Measurements from ENCODE around the gene MTARC2. TPM values are rescaled to one million over a fixed set of nuclear protein-coding genes. Genes with fewer than 3 reads are reported as not detected.

The MTARC2 gene
- total RNA-seq, 1 experiment from 2014 or later, result 16.5 TPM

DNA sequence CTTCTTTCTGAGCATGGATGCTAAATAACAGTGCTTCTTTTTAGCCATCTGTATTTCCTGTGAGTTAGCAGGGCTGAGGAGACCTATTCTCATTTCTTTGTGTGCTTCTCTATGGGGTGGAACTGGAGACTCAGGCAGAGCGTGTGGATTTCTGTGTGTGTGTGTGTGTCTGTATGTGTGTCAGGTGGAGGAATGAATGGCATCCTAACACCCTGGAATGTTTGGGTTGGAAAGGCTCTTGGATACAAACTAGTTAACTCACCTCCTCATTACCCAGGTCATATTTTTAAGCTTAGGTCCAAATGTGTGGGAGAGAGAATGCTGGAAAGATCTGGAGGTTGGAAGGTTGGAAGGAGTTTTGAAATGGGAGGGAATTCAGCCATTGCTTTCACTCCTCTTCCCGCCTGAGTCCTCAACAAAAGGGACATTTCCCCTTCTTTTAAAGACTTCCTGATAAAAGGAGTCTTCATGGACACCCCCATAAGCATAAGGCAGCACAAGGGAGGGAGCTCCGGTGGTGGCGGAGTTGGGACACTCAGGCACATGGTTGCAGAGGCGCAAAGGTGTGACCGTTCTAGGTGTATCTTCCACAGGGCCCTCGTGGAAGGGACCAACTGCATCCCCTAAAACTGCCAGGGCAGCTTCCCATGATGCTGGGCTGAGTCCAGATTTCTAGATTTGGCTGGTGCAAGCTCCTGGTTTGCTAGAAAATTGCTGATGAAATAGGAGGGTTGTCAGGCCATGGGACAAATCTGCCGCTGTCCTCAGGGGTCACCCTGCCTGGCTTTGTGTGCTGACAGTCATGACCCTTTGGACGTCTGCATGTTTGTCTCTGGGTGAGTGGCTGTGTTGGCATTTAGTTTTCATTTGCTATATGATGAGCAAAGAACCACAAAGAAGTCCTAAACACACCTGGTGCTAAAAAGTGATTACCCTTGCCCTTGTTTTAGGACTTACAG is 76.2 kb downstream of the MTARC2 start:
- no peaks in the 10 kb centered on the region for H3K9me3 Mint-ChIP-seq (ENCODE audit: unreplicated experiment)
- H3K36me3 Mint-ChIP-seq (ENCODE audit: insufficient read depth, unreplicated experiment), result peaks cover 4% of the 10 kb centered on the region
- H3K4me3 Mint-ChIP-seq (ENCODE audit: unreplicated experiment), result no peak overlapping the region
- no peak overlapping the region for H3K4me3 ChIP-seq (ENCODE audit: low read depth, low read length)
- no peaks in the 10 kb centered on the region for H3K27me3 ChIP-seq (replicated peaks; ENCODE audit: control insufficient read depth, insufficient read depth, low read length)
- no peak for DNase-seq
- TF ChIP-seq, protein P1, sequence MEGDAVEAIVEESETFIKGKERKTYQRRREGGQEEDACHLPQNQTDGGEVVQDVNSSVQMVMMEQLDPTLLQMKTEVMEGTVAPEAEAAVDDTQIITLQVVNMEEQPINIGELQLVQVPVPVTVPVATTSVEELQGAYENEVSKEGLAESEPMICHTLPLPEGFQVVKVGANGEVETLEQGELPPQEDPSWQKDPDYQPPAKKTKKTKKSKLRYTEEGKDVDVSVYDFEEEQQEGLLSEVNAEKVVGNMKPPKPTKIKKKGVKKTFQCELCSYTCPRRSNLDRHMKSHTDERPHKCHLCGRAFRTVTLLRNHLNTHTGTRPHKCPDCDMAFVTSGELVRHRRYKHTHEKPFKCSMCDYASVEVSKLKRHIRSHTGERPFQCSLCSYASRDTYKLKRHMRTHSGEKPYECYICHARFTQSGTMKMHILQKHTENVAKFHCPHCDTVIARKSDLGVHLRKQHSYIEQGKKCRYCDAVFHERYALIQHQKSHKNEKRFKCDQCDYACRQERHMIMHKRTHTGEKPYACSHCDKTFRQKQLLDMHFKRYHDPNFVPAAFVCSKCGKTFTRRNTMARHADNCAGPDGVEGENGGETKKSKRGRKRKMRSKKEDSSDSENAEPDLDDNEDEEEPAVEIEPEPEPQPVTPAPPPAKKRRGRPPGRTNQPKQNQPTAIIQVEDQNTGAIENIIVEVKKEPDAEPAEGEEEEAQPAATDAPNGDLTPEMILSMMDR (IDR thresholded peaks at IDR 0.05; ENCODE audit: insufficient read depth in 1 of 2, low read depth in 1 of 2, low read length in 1 of 2, severe bottlenecking in 1 of 2, unreplicated experiment in 1 of 2), result no peak
- no peaks in the 10 kb centered on the region for H3K27me3 Mint-ChIP-seq (ENCODE audit: insufficient read depth, unreplicated experiment)
- no peaks in the 10 kb centered on the region for H3K36me3 ChIP-seq (ENCODE audit: control insufficient read depth, insufficient read depth, low read length)
- no peaks in the 10 kb centered on the region for H3K9me3 ChIP-seq
- H3K4me1 ChIP-seq, result no peaks in the 10 kb centered on the region
- H3K27ac Mint-ChIP-seq (ENCODE audit: unreplicated experiment), result no peak overlapping the region
- intact Hi-C loops (cut with micrococcal nuclease; ENCODE audit: unreplicated experiment), result no loop called here
- BruUV-seq (replicated peaks), result no TSS peak
- ChIA-PET POLR2A (no interaction called here), CTCF (no interaction called here)
- peaks cover 5% of the 10 kb centered on the region for H3K4me1 Mint-ChIP-seq (ENCODE audit: low read depth, unreplicated experiment)

DNA sequence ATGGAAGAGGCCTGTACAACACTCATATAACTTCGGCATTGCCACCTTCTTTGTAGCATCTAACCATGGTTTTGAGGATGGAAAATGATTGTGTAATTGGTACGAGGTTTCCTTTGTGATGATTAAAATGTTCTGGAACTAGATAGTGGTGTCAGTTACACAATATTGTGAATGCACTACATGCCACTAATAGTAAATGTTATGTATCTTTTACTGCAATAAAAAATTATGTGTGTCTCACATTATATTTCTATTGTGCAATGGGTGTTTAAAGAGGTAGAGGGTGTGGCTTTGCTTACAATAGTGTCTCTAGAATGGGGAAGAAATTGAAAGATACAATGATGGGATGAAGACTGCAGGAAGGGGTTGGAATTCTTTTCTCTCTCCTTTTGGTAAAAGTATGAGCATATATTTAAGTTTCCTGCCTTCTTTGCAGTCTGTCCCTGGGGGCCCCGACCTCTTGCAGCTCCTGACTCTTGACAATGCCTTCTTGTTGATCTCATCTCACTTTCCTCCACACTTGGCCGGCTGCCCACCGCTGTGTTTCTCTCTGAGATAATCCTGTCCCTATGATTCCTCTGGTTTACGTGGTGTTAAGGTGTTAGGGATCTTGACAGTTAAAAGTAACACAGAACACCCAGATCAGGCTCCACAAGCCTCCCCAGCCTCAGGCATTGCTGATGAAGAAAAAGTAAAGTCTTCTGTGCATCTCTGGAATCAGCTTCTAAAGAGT is 77.9 kb downstream of the MTARC2 start:
- Histone ChIP-seq H3K9me3 (no peaks in the 10 kb centered on the region), H3K36me3 (ENCODE audit: control insufficient read depth, insufficient read depth, low read length) (no peaks in the 10 kb centered on the region), H3K4me1 (no peaks in the 10 kb centered on the region), H3K27me3 (replicated peaks; ENCODE audit: control insufficient read depth, insufficient read depth, low read length) (no peaks in the 10 kb centered on the region), H3K4me3 (ENCODE audit: low read depth, low read length) (no peak overlapping the region)
- Mint-ChIP-seq H3K4me3 (ENCODE audit: unreplicated experiment) (no peak overlapping the region), H3K36me3 (ENCODE audit: insufficient read depth, unreplicated experiment) (peaks cover 4% of the 10 kb centered on the region), H3K27ac (ENCODE audit: unreplicated experiment) (no peak overlapping the region), H3K27me3 (ENCODE audit: insufficient read depth, unreplicated experiment) (no peaks in the 10 kb centered on the region), H3K9me3 (ENCODE audit: unreplicated experiment) (no peaks in the 10 kb centered on the region), H3K4me1 (ENCODE audit: low read depth, unreplicated experiment) (peaks cover 5% of the 10 kb centered on the region)
- CTCF ChIA-PET, result interaction anchor here (0.6 kb wide), 1 partner anchor 23 kb away, joined by 4 read pairs; no protein-coding TSS in a partner anchor
- POLR2A ChIA-PET, result no interaction called here
- BruUV-seq (replicated peaks), result no TSS peak
- TF ChIP-seq, protein P1 (IDR thresholded peaks at IDR 0.05; ENCODE audit: insufficient read depth in 1 of 2, low read depth in 1 of 2, low read length in 1 of 2, severe bottlenecking in 1 of 2, unreplicated experiment in 1 of 2), result no peak
- DNase-seq, result no peak
- intact Hi-C loops (cut with micrococcal nuclease; ENCODE audit: unreplicated experiment), result no loop called here

DNA sequence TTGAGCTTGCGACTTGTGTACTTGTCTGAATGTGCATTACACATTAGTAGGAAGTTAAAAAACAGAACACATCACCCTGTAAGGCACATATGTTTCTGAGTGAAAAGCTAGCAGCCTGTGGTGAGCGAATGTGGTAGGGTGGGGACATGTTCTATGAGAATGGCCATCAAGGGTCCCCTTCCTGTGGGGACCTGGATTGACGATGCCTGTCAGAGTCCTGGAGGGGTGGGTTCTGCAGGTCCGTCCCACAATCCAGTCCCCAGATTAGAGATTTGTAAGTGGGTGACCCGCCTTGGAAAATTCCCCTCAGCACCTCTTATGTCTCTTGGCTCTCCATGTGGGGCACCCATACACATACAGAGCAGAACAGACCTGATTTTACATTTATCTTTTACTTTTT is 78.6 kb downstream of the MTARC2 start:
- Histone ChIP-seq H3K36me3 (ENCODE audit: control insufficient read depth, insufficient read depth, low read length) (no peaks in the 10 kb centered on the region), H3K27me3 (replicated peaks; ENCODE audit: control insufficient read depth, insufficient read depth, low read length) (no peaks in the 10 kb centered on the region), H3K9me3 (no peaks in the 10 kb centered on the region), H3K4me1 (no peaks in the 10 kb centered on the region), H3K4me3 (ENCODE audit: low read depth, low read length) (no peak overlapping the region)
- peaks cover 4% of the 10 kb centered on the region for H3K36me3 Mint-ChIP-seq (ENCODE audit: insufficient read depth, unreplicated experiment)
- no peaks in the 10 kb centered on the region for H3K9me3 Mint-ChIP-seq (ENCODE audit: unreplicated experiment)
- H3K4me3 Mint-ChIP-seq (ENCODE audit: unreplicated experiment), result no peak overlapping the region
- H3K27ac Mint-ChIP-seq (ENCODE audit: unreplicated experiment), result no peak overlapping the region
- H3K4me1 Mint-ChIP-seq (ENCODE audit: low read depth, unreplicated experiment), result peaks cover 5% of the 10 kb centered on the region
- no peaks in the 10 kb centered on the region for H3K27me3 Mint-ChIP-seq (ENCODE audit: insufficient read depth, unreplicated experiment)
- TF ChIP-seq, protein P1 (IDR thresholded peaks at IDR 0.05; ENCODE audit: insufficient read depth in 1 of 2, low read depth in 1 of 2, low read length in 1 of 2, severe bottlenecking in 1 of 2, unreplicated experiment in 1 of 2), result no peak
- intact Hi-C loops (cut with micrococcal nuclease; ENCODE audit: unreplicated experiment), result no loop called here
- ChIA-PET CTCF (no interaction called here), POLR2A (no interaction called here)
- no peak for DNase-seq
- BruUV-seq (replicated peaks), result no TSS peak

All from Caco-2 (cell line).